GM12891 (cell line): ENCODE measurements around the gene CYP27A1.

Source experiments
- POLR2A ChIP-seq: IDR thresholded peaks from 2 replicates; pipeline ENCODE4 v1.6.1; 2011; ENCODE audit warnings: low read depth, low read length, control low read depth
- POLR2AphosphoS5 ChIP-seq: IDR thresholded peaks from 2 replicates; pipeline ENCODE4 v1.6.1; 2011; ENCODE audit warnings: low read depth, low read length, control low read depth
- POU2F2 ChIP-seq: IDR thresholded peaks from 2 replicates; pipeline ENCODE4 v1.6.1; 2011; ENCODE audit warnings: low read depth, mild to moderate bottlenecking, control low read depth, low read length, moderate library complexity
- SPI1 ChIP-seq: IDR thresholded peaks from 2 replicates; pipeline ENCODE4 v1.6.1; 2011; ENCODE audit warnings: low read depth, low read length, control low read depth
- TAF1 ChIP-seq: IDR thresholded peaks from 2 replicates; pipeline ENCODE4 v1.6.1; 2011; ENCODE audit warnings: low read depth, low read length, control low read depth

DNA sequence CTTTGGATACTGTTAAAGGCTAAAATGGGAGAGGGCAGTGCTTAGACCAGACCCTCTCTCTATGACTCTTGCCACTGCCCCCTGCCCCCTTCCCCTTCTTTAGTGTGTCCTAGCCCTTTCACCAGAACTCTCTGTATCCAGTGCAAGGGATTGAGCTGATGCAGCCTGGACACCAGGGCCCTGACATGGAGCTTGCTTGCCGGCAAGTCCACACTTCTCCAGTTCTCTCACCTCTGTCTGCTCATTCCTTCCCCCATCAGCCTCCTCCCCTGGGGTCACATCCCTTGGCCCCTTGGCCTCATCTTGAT, 76.1 kb downstream of the CYP27A1 start:
- no peak for TF ChIP-seq POLR2AphosphoS5
- TF ChIP-seq POLR2A: no peak
- TF ChIP-seq TAF1: no peak
- no peak for TF ChIP-seq SPI1
- TF ChIP-seq POU2F2: no peak
